NCI-H1092 treated with DMSO at 0.1 percent for 48 hours (cell line): ENCODE results near the gene SATB1.
"Not testable (repeated sequence)": the region's sequence is repeated elsewhere in the genome, so short reads cannot be mapped to it uniquely, and the experiment has no call there.

Experiments used
- DNase-seq: peaks from one replicate; lab custom pipeline; 2025; lab: John Stamatoyannopoulos, UW

SATB1 gene

GRCh38 chr3:18424729-18425640, at the start of gene SATB1:
Gene SATB1 (minus strand): TSS chr3:18425339. CDS start chr3:18420967, 4,372 bp downstream.
- peak; percentile 68 for DNase-seq

GRCh38 chr3:18474202-18474601, 49.1 kb upstream of the SATB1 start:
- no peak for DNase-seq

GRCh38 chr3:18469775-18470174, 44.6 kb upstream of the SATB1 start:
- no peak for DNase-seq

- DNase-seq, result no peak
Observed at GRCh38 chr3:18466136-18466535, 41.0 kb upstream of the SATB1 start.

- DNase-seq, result no peak
Observed at GRCh38 chr3:18454766-18455165, 29.6 kb upstream of the SATB1 start.

GRCh38 chr3:18449618-18450017, 24.5 kb upstream of the SATB1 start:
- not testable (repeated sequence) for DNase-seq

GRCh38 chr3:18447720-18448119, 22.6 kb upstream of the SATB1 start:
- no peak for DNase-seq

- DNase-seq, result no peak
Observed at GRCh38 chr3:18446149-18446825, 21.1 kb upstream of the SATB1 start.

GRCh38 chr3:18445401-18446148, 20.4 kb upstream of the SATB1 start:
- DNase-seq, result peak; percentile 21

- peak; percentile 30 for DNase-seq
Observed at GRCh38 chr3:18444595-18445400, 19.7 kb upstream of the SATB1 start.

- DNase-seq, result peak; percentile 13
Observed at GRCh38 chr3:18443665-18444594, 18.8 kb upstream of the SATB1 start.

GRCh38 chr3:18442756-18443664, 17.9 kb upstream of the SATB1 start:
- no peak for DNase-seq

GRCh38 chr3:18441551-18441950, 16.4 kb upstream of the SATB1 start:
- DNase-seq, result no peak

GRCh38 chr3:18440066-18440722, 15.1 kb upstream of the SATB1 start:
- no peak for DNase-seq

GRCh38 chr3:18439281-18439680, 14.1 kb upstream of the SATB1 start:
- no peak for DNase-seq

GRCh38 chr3:18438586-18438985, 13.4 kb upstream of the SATB1 start:
- no peak for DNase-seq

GRCh38 chr3:18436213-18436612, 11.1 kb upstream of the SATB1 start:
- no peak for DNase-seq

GRCh38 chr3:18434711-18435110, 9.6 kb upstream of the SATB1 start:
- DNase-seq, result no peak

GRCh38 chr3:18432752-18433151, 7.6 kb upstream of the SATB1 start:
- DNase-seq, result no peak
